HL-60 (cell line): Measurements from ENCODE around the gene GAP43.

Source experiments
- DNase-seq, 2 experiments: peaks; one replicate each; pipeline ENCODE4 v3.0.0-alpha.2; 2010 to 2020; ENCODE audit warnings: low read depth in 1 of 2, low spot score in 1 of 2
- H3K27ac ChIP-seq: fragments of 250-450 bp; sonication (Bioruptor Pico); replicated peaks from 2 replicates; pipeline ENCODE4 v1.5.1; 2020; ENCODE audit warnings: mild to moderate bottlenecking, moderate library complexity
- H3K27me3 ChIP-seq: fragments of 250-450 bp; sonication (Bioruptor Pico); 2 replicates; pipeline ENCODE4 v1.5.1; 2021; ENCODE audit warnings: mild to moderate bottlenecking, moderate library complexity; ENCODE audit not compliant: insufficient read depth, poor library complexity, severe bottlenecking
- H3K4me3 ChIP-seq: replicated peaks from 2 replicates; pipeline ENCODE4 v1.5.1; 2011; ENCODE audit warnings: mild to moderate bottlenecking, control low read depth, low read length; ENCODE audit not compliant: insufficient read depth
- CTCF ChIP-seq: IDR thresholded peaks from one replicate; pipeline ENCODE4 v1.5.1; 2011; ENCODE audit warnings: low read length, control low read depth, inconsistent platforms; ENCODE audit not compliant: insufficient read depth
- GABPA ChIP-seq: IDR thresholded peaks from 2 replicates; pipeline ENCODE4 v1.6.1; 2012; ENCODE audit warnings: low read depth
- POLR2AphosphoS5 ChIP-seq: IDR thresholded peaks from 2 replicates; pipeline ENCODE4 v1.6.1; 2012; ENCODE audit warnings: low read depth
- REST ChIP-seq: IDR thresholded peaks from 2 replicates; pipeline ENCODE4 v1.6.1; 2012; ENCODE audit warnings: low read depth; ENCODE audit not compliant: insufficient replicate concordance
- SPI1 ChIP-seq: IDR thresholded peaks from 2 replicates; pipeline ENCODE4 v1.6.1; 2012; ENCODE audit warnings: low read depth, mild to moderate bottlenecking, borderline replicate concordance

GAP43 gene

GRCh38 chr3:115578331-115578730, 45.0 kb upstream of the GAP43 start:
- DNase-seq: no peak
- no peak overlapping the region for H3K27ac ChIP-seq
- TF ChIP-seq POLR2AphosphoS5 (no peak), SPI1 (no peak), REST (no peak), CTCF (no peak), GABPA (no peak)
- no peaks in the 10 kb centered on the region for H3K27me3 ChIP-seq
- H3K4me3 ChIP-seq: no peak overlapping the region

- Histone ChIP-seq H3K4me3 (no peak overlapping the region), H3K27ac (no peak overlapping the region), H3K27me3 (no peaks in the 10 kb centered on the region)
- DNase-seq: no peak
- TF ChIP-seq CTCF: no peak
- TF ChIP-seq REST: no peak
- no peak for TF ChIP-seq SPI1
- no peak for TF ChIP-seq POLR2AphosphoS5
- TF ChIP-seq GABPA: no peak
Measured at GRCh38 chr3:115580566-115580965, 42.7 kb upstream of the GAP43 start.

- Histone ChIP-seq H3K27me3 (no peaks in the 10 kb centered on the region), H3K4me3 (no peak overlapping the region), H3K27ac (no peak overlapping the region)
- no peak for DNase-seq
- TF ChIP-seq CTCF: no peak
- TF ChIP-seq SPI1: no peak
- TF ChIP-seq REST: no peak
- no peak for TF ChIP-seq GABPA
- TF ChIP-seq POLR2AphosphoS5: no peak
Measured at GRCh38 chr3:115581362-115582135, 41.8 kb upstream of the GAP43 start.
